ENCODE results near the gene CNEP1R1.

Gene CNEP1R1

DNA sequence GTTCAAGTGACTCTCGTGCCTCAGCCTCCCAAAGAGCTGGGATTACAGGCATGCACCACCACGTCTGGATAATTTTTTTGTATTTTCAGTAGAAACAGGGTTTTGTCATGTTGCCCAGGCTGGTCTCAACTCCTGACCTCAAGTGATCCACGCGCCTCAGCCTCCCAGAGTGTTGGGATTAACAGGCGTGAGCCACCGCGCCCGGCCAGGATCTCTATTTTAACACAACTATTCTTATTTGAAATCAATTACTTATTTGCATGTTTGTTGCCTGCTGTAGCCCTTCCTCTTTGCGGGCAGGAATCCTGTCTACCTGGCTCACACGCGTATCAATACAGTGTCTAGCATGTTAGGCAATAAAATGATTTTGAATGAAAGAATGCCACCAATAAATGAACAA, 818 bp upstream of the CNEP1R1 start:
- Histone ChIP-seq H3K4me2 (ENCODE audit: low read depth, low read length, poor library complexity, severe bottlenecking) (peak overlapping the region; percentile 66), H3K9me2 (replicated peaks; ENCODE audit: low read depth, low read length) (no peaks in the 10 kb centered on the region), H4K20me1 (ENCODE audit: insufficient read depth, low read length, poor library complexity, severe bottlenecking) (peaks cover 21% of the 10 kb centered on the region), H3K4me1 (ENCODE audit: insufficient read depth, low read length, poor library complexity, severe bottlenecking) (peaks cover 24% of the 10 kb centered on the region), H3F3A (ENCODE audit: low read depth) (no peaks in the 10 kb centered on the region), H3K36me3 (ENCODE audit: insufficient read depth, low read length) (no peaks in the 10 kb centered on the region), H2AFZ (ENCODE audit: low read length) (peak overlapping the region; percentile 75), H3K9me3 (ENCODE audit: insufficient read depth, low read depth, low read length) (no peaks in the 10 kb centered on the region), H3K79me2 (ENCODE audit: insufficient read depth, low read length) (peaks cover 35% of the 10 kb centered on the region), H3K27me3 (ENCODE audit: insufficient read depth, low read length, poor library complexity, severe bottlenecking) (no peaks in the 10 kb centered on the region), H3K4me3 (ENCODE audit: low read length, poor library complexity, severe bottlenecking) (peak overlapping the region; percentile 60), H3K9ac (ENCODE audit: low read depth, low read length, poor library complexity, severe bottlenecking) (peak overlapping the region; percentile 37)
- TF ChIP-seq, protein P1, sequence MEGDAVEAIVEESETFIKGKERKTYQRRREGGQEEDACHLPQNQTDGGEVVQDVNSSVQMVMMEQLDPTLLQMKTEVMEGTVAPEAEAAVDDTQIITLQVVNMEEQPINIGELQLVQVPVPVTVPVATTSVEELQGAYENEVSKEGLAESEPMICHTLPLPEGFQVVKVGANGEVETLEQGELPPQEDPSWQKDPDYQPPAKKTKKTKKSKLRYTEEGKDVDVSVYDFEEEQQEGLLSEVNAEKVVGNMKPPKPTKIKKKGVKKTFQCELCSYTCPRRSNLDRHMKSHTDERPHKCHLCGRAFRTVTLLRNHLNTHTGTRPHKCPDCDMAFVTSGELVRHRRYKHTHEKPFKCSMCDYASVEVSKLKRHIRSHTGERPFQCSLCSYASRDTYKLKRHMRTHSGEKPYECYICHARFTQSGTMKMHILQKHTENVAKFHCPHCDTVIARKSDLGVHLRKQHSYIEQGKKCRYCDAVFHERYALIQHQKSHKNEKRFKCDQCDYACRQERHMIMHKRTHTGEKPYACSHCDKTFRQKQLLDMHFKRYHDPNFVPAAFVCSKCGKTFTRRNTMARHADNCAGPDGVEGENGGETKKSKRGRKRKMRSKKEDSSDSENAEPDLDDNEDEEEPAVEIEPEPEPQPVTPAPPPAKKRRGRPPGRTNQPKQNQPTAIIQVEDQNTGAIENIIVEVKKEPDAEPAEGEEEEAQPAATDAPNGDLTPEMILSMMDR (conservative IDR thresholded peaks at IDR 0.05; ENCODE audit: low read length), result no peak
- no peak for TF ChIP-seq EZH2phosphoT487 (IDR thresholded peaks at IDR 0.05; ENCODE audit: borderline replicate concordance)

DNA sequence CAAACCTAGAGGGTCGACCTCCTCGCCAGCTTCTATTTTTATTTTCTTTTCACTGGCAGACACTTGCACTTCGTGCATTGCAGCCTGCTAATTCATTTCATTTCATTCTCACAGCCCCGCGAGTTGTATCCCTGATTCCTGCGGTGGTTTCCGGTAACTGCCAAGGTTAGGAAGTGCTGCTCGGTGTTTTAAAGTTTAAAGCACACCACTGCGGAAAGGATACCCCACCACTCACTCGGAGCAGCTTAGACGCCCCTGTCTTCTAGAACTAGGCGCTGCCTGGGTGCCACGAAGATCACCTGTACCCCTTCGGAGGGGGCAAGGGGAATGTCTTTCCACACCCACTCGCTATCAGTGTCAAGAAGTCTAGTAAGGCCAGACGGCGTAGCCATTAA, 509 bp downstream of the CNEP1R1 start:
- peak overlapping the region; percentile 84 for H2AFZ ChIP-seq (ENCODE audit: low read length)
- H3K79me2 ChIP-seq (ENCODE audit: insufficient read depth, low read length), result peaks cover 45% of the 10 kb centered on the region
- H3K4me1 ChIP-seq (ENCODE audit: insufficient read depth, low read length, poor library complexity, severe bottlenecking), result peaks cover 31% of the 10 kb centered on the region

DNA sequence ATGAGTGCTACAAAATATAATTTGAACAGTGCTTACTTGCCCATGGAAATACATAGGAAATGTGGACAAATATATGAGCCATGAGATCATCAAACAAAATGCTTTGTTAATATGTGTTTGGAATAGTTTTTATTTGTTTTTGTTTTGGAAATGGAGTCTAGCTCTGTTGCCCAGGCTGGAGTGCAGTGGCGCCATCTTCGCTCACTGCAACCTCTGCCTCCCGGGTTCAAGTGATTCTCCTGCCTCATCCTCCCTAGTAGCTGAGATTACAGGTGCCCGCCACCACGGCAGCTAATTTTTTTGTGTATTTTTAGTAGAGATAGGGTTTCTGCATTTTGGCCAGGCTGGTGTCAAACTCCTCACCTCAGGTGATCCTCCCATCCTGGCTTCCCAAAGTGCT, 2.8 kb downstream of the CNEP1R1 start:
- Histone ChIP-seq H3F3A (ENCODE audit: low read depth) (no peaks in the 10 kb centered on the region), H3K4me2 (ENCODE audit: low read depth, low read length, poor library complexity, severe bottlenecking) (peak overlapping the region; percentile 51), H3K27me3 (ENCODE audit: insufficient read depth, low read length, poor library complexity, severe bottlenecking) (no peaks in the 10 kb centered on the region), H2AFZ (ENCODE audit: low read length) (no peak overlapping the region), H4K20me1 (ENCODE audit: insufficient read depth, low read length, poor library complexity, severe bottlenecking) (peaks cover 24% of the 10 kb centered on the region), H3K9me3 (ENCODE audit: insufficient read depth, low read depth, low read length) (no peaks in the 10 kb centered on the region), H3K4me1 (ENCODE audit: insufficient read depth, low read length, poor library complexity, severe bottlenecking) (peaks cover 34% of the 10 kb centered on the region), H3K36me3 (ENCODE audit: insufficient read depth, low read length) (no peaks in the 10 kb centered on the region; the same call in 1 of the 2 replicates), H3K79me2 (ENCODE audit: insufficient read depth, low read length) (peaks cover 58% of the 10 kb centered on the region), H3K9me2 (replicated peaks; ENCODE audit: low read depth, low read length) (no peaks in the 10 kb centered on the region), H3K9ac (ENCODE audit: low read depth, low read length, poor library complexity, severe bottlenecking) (no peak overlapping the region), H3K4me3 (ENCODE audit: low read length, poor library complexity, severe bottlenecking) (peak overlapping the region; percentile 20)
- no peak for TF ChIP-seq EZH2phosphoT487 (IDR thresholded peaks at IDR 0.05; ENCODE audit: borderline replicate concordance)
- TF ChIP-seq, protein P1 (conservative IDR thresholded peaks at IDR 0.05; ENCODE audit: low read length), result no peak

More for the DNA sequence above, 509 bp downstream of the CNEP1R1 start:
- Histone ChIP-seq H3K4me3 (ENCODE audit: low read length, poor library complexity, severe bottlenecking) (peak overlapping the region; percentile 88), H4K20me1 (ENCODE audit: insufficient read depth, low read length, poor library complexity, severe bottlenecking) (peaks cover 24% of the 10 kb centered on the region), H3K27me3 (ENCODE audit: insufficient read depth, low read length, poor library complexity, severe bottlenecking) (no peaks in the 10 kb centered on the region), H3F3A (ENCODE audit: low read depth) (no peaks in the 10 kb centered on the region), H3K9me3 (ENCODE audit: insufficient read depth, low read depth, low read length) (no peaks in the 10 kb centered on the region), H3K9ac (ENCODE audit: low read depth, low read length, poor library complexity, severe bottlenecking) (peak overlapping the region; percentile 76), H3K9me2 (replicated peaks; ENCODE audit: low read depth, low read length) (no peaks in the 10 kb centered on the region), H3K4me2 (ENCODE audit: low read depth, low read length, poor library complexity, severe bottlenecking) (peak overlapping the region; percentile 90), H3K36me3 (ENCODE audit: insufficient read depth, low read length) (no peaks in the 10 kb centered on the region; the same call in 1 of the 2 replicates)
- TF ChIP-seq EZH2phosphoT487 (IDR thresholded peaks at IDR 0.05; ENCODE audit: borderline replicate concordance), result no peak
- TF ChIP-seq, protein P1 (conservative IDR thresholded peaks at IDR 0.05; ENCODE audit: low read length), result no peak

Data from Loucy (cell line).